GM18868 (cell line): ENCODE measurements around the gene KCNB1.

Experiments used
- ATAC-seq: cut with Tn5 transposase; IDR thresholded peaks from one replicate; pipeline ENCODE4 v1.9.1; 2021; ENCODE audit warnings: mild to moderate bottlenecking, moderate library complexity; ENCODE audit not compliant: unreplicated experiment

Gene KCNB1

GRCh38 chr20:49482621-49483017 is at the start of gene KCNB1:
Gene KCNB1, minus strand, starts transcription at chr20:49482668. Its CDS starts 188 bp downstream, at chr20:49482480.
- no peak for ATAC-seq

- ATAC-seq: no peak
Measured at GRCh38 chr20:49529470-49529869, 47.0 kb upstream of the KCNB1 start.

GRCh38 chr20:49526568-49526967 is 44.1 kb upstream of the KCNB1 start:
- no peak for ATAC-seq

- ATAC-seq: no peak
Measured at GRCh38 chr20:49526056-49526455, 43.6 kb upstream of the KCNB1 start.

- no peak for ATAC-seq
Measured at GRCh38 chr20:49523767-49524360, 41.4 kb upstream of the KCNB1 start.

- no peak for ATAC-seq
Measured at GRCh38 chr20:49521356-49521755, 38.9 kb upstream of the KCNB1 start.

- no peak for ATAC-seq
Measured at GRCh38 chr20:49519777-49520359, 37.4 kb upstream of the KCNB1 start.

GRCh38 chr20:49519212-49519712 is 36.8 kb upstream of the KCNB1 start:
- no peak for ATAC-seq

- no peak for ATAC-seq
Measured at GRCh38 chr20:49518576-49518975, 36.1 kb upstream of the KCNB1 start.

- no peak for ATAC-seq
Measured at GRCh38 chr20:49517805-49518100, 35.3 kb upstream of the KCNB1 start.

- ATAC-seq: no peak
Measured at GRCh38 chr20:49516916-49517804, 34.7 kb upstream of the KCNB1 start.

GRCh38 chr20:49515586-49515985 is 33.1 kb upstream of the KCNB1 start:
- no peak for ATAC-seq

GRCh38 chr20:49513517-49513916 is 31.0 kb upstream of the KCNB1 start:
- ATAC-seq: no peak

GRCh38 chr20:49513009-49513408 is 30.5 kb upstream of the KCNB1 start:
- no peak for ATAC-seq

- ATAC-seq: no peak
Measured at GRCh38 chr20:49511788-49512525, 29.5 kb upstream of the KCNB1 start.

- ATAC-seq: no peak
Measured at GRCh38 chr20:49510562-49511122, 28.2 kb upstream of the KCNB1 start.

GRCh38 chr20:49508435-49509199 is 26.1 kb upstream of the KCNB1 start:
- ATAC-seq: no peak

GRCh38 chr20:49507741-49508434 is 25.4 kb upstream of the KCNB1 start:
- no peak for ATAC-seq

GRCh38 chr20:49505518-49505917 is 23.1 kb upstream of the KCNB1 start:
- no peak for ATAC-seq

- no peak for ATAC-seq
Measured at GRCh38 chr20:49503176-49503575, 20.7 kb upstream of the KCNB1 start.
